OCI-LY3 (cell line): ENCODE measurements around the gene TF.

Experiments used
- EZH2phosphoT487 ChIP-seq: fragments of 200-600 bp; shearing (Covaris generic); IDR thresholded peaks from 2 replicates; pipeline ENCODE4 v1.6.1; 2018; ENCODE audit warnings: antibody characterized with exemption, mixed run types, low read depth
- TF ChIP-seq, protein P1 (sequence below): fragments of 200-600, 300-600 bp; sonication (generic); IDR thresholded peaks from 2 replicates; pipeline ENCODE4 v1.5.1; 2014; ENCODE audit warnings: antibody characterized with exemption, low read length, low read depth

DNA sequence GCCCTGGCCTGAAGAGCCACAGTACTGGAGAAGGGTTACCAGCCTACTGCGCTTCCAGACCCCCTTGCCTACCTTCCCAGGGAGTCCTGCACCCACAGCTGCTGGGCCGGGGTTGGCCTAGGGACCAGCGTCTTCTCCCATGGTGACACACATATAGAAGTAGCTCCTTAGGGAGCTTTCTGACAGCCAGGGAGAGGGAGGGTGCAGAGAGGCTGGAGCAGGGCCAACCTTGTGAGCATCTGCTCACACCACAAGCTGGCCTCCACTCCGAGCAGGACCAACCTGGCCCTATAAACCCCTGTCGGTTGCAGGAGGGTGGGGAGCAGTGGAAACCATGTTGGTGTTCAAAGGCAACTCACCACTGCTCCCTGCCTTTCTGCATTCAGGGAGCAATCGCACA lies 94.6 kb downstream of the TF start:
- TF ChIP-seq, protein P1, sequence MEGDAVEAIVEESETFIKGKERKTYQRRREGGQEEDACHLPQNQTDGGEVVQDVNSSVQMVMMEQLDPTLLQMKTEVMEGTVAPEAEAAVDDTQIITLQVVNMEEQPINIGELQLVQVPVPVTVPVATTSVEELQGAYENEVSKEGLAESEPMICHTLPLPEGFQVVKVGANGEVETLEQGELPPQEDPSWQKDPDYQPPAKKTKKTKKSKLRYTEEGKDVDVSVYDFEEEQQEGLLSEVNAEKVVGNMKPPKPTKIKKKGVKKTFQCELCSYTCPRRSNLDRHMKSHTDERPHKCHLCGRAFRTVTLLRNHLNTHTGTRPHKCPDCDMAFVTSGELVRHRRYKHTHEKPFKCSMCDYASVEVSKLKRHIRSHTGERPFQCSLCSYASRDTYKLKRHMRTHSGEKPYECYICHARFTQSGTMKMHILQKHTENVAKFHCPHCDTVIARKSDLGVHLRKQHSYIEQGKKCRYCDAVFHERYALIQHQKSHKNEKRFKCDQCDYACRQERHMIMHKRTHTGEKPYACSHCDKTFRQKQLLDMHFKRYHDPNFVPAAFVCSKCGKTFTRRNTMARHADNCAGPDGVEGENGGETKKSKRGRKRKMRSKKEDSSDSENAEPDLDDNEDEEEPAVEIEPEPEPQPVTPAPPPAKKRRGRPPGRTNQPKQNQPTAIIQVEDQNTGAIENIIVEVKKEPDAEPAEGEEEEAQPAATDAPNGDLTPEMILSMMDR: no peak
- TF ChIP-seq EZH2phosphoT487: no peak
